Esophagus muscularis mucosa (tissue), 3 donors: ENCODE results near the gene PLAGL2.

Source experiments
- CTCF ChIP-seq, 3 experiments: fragments of 200-600 bp in 2 of 3; fragments of 450-650 bp in 1 of 3; sonication (generic) in 2 of 3; IDR thresholded peaks; one replicate each; pipeline ENCODE4 v1.5.1; 2017 to 2019; ENCODE audit warnings: antibody characterized with exemption in 3 of 3, mild to moderate bottlenecking in 2 of 3, moderate library complexity in 1 of 3
- POLR2A ChIP-seq: fragments of 450-650 bp; IDR thresholded peaks from one replicate; pipeline ENCODE4 v1.6.1; 2017; ENCODE audit warnings: antibody characterized with exemption, moderate library complexity, mild to moderate bottlenecking, low read depth

- TF ChIP-seq POLR2A (no peak), CTCF (IDR thresholded peaks at IDR 0.05) (no peak)
These were observed 49.2 kb downstream of the PLAGL2 start for GRCh38 chr20:32158351-32158750.
